ENCODE results near the gene SARS2.

The SARS2 gene

DNA sequence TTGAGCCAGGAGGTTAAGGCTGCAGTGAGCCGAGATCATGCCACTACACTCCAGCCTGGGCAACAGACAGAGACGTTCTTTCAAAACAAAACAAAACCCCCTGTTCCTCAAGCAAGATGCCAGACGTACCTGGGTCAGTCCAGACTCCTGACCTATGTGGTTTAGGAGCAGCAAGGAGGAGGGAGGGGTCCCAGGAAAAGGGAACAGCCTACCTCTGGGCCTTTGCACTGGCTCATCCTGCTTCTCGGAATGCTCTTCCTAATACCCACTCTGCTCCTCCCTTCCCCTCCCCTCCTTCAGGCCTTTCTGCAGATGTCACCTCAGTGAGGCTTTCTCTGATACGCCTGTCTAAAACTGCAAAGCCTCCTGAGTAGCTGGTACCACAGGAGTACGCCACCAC is 62.0 kb downstream of the SARS2 start:
- in situ Hi-C loops (cut with MboI; ENCODE audit: low sequenced_read_pairs): no loop called here

DNA sequence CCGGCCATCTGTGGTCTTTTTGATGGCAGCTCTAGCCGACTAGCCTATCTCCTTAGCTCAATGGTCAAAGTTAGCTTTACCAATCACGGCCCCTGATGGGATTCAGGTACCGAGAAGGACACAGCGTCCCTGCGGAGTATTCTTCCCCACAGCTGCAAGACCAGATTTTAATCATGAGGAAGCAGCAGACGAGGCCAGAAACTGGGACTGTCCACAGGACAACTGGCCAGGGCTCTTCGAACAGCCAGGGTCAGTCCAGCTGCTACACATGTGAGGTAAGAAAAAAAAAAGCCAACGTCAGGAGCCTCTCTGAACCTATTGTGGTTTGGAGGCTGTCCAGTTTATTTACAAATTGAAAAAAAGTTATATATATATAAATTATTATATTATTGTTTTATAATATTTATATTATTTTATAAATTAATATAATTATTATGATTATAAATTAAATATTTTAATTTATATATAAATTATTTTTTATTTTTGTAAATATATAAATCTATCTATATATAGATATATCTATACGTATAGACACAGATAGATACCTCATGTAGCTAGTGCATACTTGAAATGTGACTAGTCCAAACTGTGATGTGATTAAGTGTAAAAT is 63.3 kb downstream of the SARS2 start:
- in situ Hi-C loops (cut with MboI; ENCODE audit: low sequenced_read_pairs): no loop called here
